Stimulated activated CD8-positive, alpha-beta memory T cell treated with anti-CD3 and anti-CD28 coated beads, Interleukin-12 subunit alpha, Interleukin-12 subunit beta, amount 100 ng/mL, for 4 hours (primary cell): ENCODE measurements around the gene WDR70.
"Not testable (repeated sequence)": the region's sequence is repeated elsewhere in the genome, so short reads cannot be mapped to it uniquely, and the experiment has no call there.

Experiments
- DNase-seq: peaks from one replicate; pipeline ENCODE4 v3.0.0-alpha.2; 2020; ENCODE audit warnings: low read depth

Gene WDR70

GRCh38 chr5:37571985-37572384 is 192.9 kb downstream of the WDR70 start:
- DNase-seq, result no peak

GRCh38 chr5:37575541-37576489 is 196.7 kb downstream of the WDR70 start:
- DNase-seq, result no peak

GRCh38 chr5:37576552-37576951 is 197.4 kb downstream of the WDR70 start:
- DNase-seq, result no peak

GRCh38 chr5:37578176-37578575 is 199.1 kb downstream of the WDR70 start:
- DNase-seq, result no peak

GRCh38 chr5:37580106-37580505 is 201.0 kb downstream of the WDR70 start:
- DNase-seq, result no peak

GRCh38 chr5:37582202-37582601 is 203.1 kb downstream of the WDR70 start:
- no peak for DNase-seq

- DNase-seq, result not testable (repeated sequence)
These were observed 214.2 kb downstream of the WDR70 start for GRCh38 chr5:37593292-37593691.

- DNase-seq, result not testable (repeated sequence)
These were observed 215.7 kb downstream of the WDR70 start for GRCh38 chr5:37594864-37595263.

- DNase-seq, result no peak
These were observed 219.6 kb downstream of the WDR70 start for GRCh38 chr5:37598733-37599132.

- no peak for DNase-seq
These were observed 222.0 kb downstream of the WDR70 start for GRCh38 chr5:37601163-37601562.

GRCh38 chr5:37603072-37603471 is 224.0 kb downstream of the WDR70 start:
- DNase-seq, result no peak

- DNase-seq, result no peak
These were observed 225.2 kb downstream of the WDR70 start for GRCh38 chr5:37604290-37604689.

- no peak for DNase-seq
These were observed 227.0 kb downstream of the WDR70 start for GRCh38 chr5:37606148-37606547.

- no peak for DNase-seq
These were observed 227.6 kb downstream of the WDR70 start for GRCh38 chr5:37606632-37607248.

- DNase-seq, result no peak
These were observed 236.1 kb downstream of the WDR70 start for GRCh38 chr5:37615184-37615583.

- no peak for DNase-seq
These were observed 240.2 kb downstream of the WDR70 start for GRCh38 chr5:37619353-37619752.

- DNase-seq, result not testable (repeated sequence)
These were observed 243.2 kb downstream of the WDR70 start for GRCh38 chr5:37622354-37622753.

- no peak for DNase-seq
These were observed 247.1 kb downstream of the WDR70 start for GRCh38 chr5:37626266-37626665.

- no peak for DNase-seq
These were observed 249.8 kb downstream of the WDR70 start for GRCh38 chr5:37628876-37629275.

- no peak for DNase-seq
These were observed 252.8 kb downstream of the WDR70 start for GRCh38 chr5:37631939-37632338.

GRCh38 chr5:37637165-37637845 is 258.2 kb downstream of the WDR70 start:
- no peak for DNase-seq

- DNase-seq, result no peak
These were observed 259.8 kb downstream of the WDR70 start for GRCh38 chr5:37638897-37639296.

GRCh38 chr5:37640088-37640487 is 261.0 kb downstream of the WDR70 start:
- no peak for DNase-seq
